Activated CD8-positive, alpha-beta memory T cell treated with anti-CD3 and anti-CD28 coated beads for 48 hours (primary cell): ENCODE measurements around the gene OPTN.
"Not testable (repeated sequence)": the region's sequence is repeated elsewhere in the genome, so short reads cannot be mapped to it uniquely, and the experiment has no call there.

Experiments
- DNase-seq, 3 experiments: peaks; one replicate each; pipeline ENCODE4 v3.0.0-alpha.2; 2020; ENCODE audit warnings: low read depth in 2 of 3, low spot score in 2 of 3

Gene OPTN

GRCh38 chr10:13118784-13119410 lies 18.9 kb downstream of the OPTN start:
- DNase-seq, result no peak

GRCh38 chr10:13120786-13121499 lies 21.0 kb downstream of the OPTN start:
- DNase-seq, result no peak

GRCh38 chr10:13121500-13121854 lies 21.5 kb downstream of the OPTN start:
- no peak for DNase-seq

- DNase-seq, result no peak
Observed at GRCh38 chr10:13136651-13137050, 36.7 kb downstream of the OPTN start.

- no peak for DNase-seq
Observed at GRCh38 chr10:13139150-13139549, 39.2 kb downstream of the OPTN start.

- DNase-seq, result no peak
Observed at GRCh38 chr10:13139676-13140075, 39.7 kb downstream of the OPTN start.

GRCh38 chr10:13140627-13141190 lies 40.7 kb downstream of the OPTN start:
- no peak for DNase-seq

- no peak for DNase-seq
Observed at GRCh38 chr10:13143766-13144165, 43.8 kb downstream of the OPTN start.

GRCh38 chr10:13144814-13145213 lies 44.9 kb downstream of the OPTN start:
- DNase-seq, result no peak

GRCh38 chr10:13146379-13146778 lies 46.4 kb downstream of the OPTN start:
- DNase-seq, result no peak

GRCh38 chr10:13147161-13147560 lies 47.2 kb downstream of the OPTN start:
- no peak for DNase-seq

- DNase-seq, result no peak
Observed at GRCh38 chr10:13152296-13152695, 52.3 kb downstream of the OPTN start.

- not testable (repeated sequence) for DNase-seq
Observed at GRCh38 chr10:13155860-13156259, 55.9 kb downstream of the OPTN start.

GRCh38 chr10:13158401-13158800 lies 58.4 kb downstream of the OPTN start:
- DNase-seq, result peak in 1 of 3 experiments; percentile 5

- peak; percentile 87 to 95 (median 93) for DNase-seq
Observed at GRCh38 chr10:13160934-13161856, 61.2 kb downstream of the OPTN start, which contains the start of gene MCM10. Gene MCM10, plus strand, starts transcription at chr10:13161558. Its CDS starts 2,645 bp downstream, at chr10:13164203.

- no peak for DNase-seq
Observed at GRCh38 chr10:13161857-13162271, 61.9 kb downstream of the OPTN start.

GRCh38 chr10:13163859-13164258 lies 63.9 kb downstream of the OPTN start:
- no peak for DNase-seq

GRCh38 chr10:13165177-13165576 lies 65.2 kb downstream of the OPTN start:
- DNase-seq, result no peak

GRCh38 chr10:13167568-13167967 lies 67.6 kb downstream of the OPTN start:
- DNase-seq, result no peak

GRCh38 chr10:13168781-13169180 lies 68.8 kb downstream of the OPTN start:
- no peak for DNase-seq

- no peak for DNase-seq
Observed at GRCh38 chr10:13173616-13174015, 73.7 kb downstream of the OPTN start.
